Left renal cortex interstitium (tissue), 4 donors: ENCODE data around the gene WDR6. TPM values are rescaled to one million over a fixed set of nuclear protein-coding genes. Genes with fewer than 3 reads are reported as not detected.
A peak's percentile ranks its signal among the peaks of the same experiment; 100 is the strongest.

Source experiments
- DNase-seq, 4 donors: peaks; one replicate each; pipeline ENCODE4 v3.0.0-alpha.2; 2013; ENCODE audit warnings: low read depth in 4 of 4, low spot score in 2 of 4, missing footprints in 1 of 4
- polyA plus RNA-seq, 4 donors: library from polyadenylated mRNA; unstranded; fragments of 120-200 nt; gene quantifications; one replicate each; pipeline ENCODE4 v1.2.1, GENCODE V29; 2013; ENCODE audit not compliant: insufficient read length in 4 of 4

Gene WDR6
- polyA plus RNA-seq, 4 donors: 155 to 242 (median 204) TPM

DNA sequence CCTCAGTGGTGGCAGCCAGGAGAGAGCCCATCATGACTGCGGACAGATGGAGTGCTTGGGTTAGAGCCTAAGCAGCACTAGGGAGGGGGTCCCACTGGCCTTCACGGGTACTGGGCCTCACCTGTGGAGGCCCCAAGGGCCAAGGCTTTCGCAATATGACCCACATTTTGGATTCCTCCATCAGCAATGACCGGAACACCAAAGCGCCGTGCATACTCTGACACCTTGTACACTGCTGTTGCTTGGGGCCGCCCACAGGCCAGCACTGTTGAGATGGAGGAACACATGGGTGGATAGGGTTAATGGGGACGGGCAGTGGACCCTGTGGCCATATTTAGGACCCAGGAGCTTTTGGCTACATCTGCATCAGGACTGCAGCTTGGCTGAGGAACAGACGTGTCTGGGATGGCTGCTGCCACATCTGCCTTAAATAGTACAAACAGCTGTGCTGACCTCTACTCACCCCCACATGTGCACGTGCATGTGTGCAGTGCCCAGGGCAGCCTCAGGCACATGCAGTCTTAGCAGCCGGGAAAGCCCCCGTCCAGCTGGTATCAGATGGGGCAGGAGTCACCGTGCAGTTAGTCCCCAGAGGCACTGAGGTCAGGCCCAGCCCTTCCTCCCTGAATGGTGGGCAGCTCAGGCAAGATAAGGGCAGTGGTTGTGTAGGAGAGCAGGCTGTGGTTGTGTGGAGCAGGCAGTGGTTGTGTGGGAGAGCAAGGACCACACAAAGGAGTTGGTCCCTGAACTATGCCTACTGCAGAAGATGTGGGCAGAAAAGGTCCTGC lies 18.0 kb downstream of the WDR6 start:
- DNase-seq: no peak

DNA sequence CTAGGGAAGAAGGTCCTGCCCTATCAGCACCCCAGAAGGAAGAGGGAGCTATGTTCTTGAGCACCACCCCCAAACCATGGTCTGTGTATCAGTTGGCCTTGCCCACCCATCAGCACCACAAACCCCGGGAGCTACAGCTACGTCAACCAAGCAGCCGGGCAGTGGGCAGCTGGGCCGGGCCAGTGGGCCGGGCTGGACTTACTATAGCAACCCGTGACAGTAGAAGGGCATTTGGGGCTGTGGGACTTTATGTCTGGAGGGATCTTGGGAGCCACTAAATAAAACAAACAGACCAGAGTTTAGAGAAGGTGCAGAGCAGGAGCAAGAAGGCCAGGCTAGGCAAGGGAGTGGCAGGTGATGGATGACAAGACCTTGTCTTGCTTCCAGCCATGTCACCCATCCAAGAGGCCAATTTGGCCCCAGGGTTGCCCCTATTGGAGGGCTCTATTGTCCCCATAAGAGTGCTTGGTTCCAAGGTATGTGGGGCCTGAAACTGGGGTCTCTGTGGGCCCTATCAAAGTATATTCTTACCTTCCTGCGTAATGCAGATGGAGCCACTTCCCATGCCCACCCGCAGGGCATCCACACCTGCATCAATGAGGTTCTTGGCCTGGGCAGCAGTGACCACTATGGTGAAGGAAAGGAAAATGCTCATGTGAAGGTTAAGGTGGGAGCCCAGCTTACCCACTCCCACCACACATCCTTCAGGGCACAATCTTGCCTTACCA lies 18.8 kb downstream of the WDR6 start:
- no peak for DNase-seq

DNA sequence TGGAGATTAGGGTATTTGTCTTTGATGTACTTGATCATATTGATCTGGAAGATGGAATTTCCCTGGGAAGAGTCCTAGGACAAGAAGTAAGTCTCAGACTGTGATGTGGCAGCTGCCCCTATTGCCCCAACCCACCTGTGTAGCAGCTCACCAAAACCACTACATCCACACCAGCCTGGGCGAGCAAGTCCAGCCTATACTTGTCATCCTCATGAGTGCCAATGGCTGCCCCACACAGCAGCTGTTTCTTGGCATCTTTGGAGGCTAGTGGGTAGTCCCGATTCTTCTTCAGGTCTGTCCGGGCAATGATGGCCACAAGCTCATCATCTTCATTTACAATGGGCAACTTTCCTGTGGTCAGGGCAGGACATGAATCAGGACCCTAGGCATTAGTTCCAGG lies 19.3 kb downstream of the WDR6 start:
- DNase-seq: no peak

DNA sequence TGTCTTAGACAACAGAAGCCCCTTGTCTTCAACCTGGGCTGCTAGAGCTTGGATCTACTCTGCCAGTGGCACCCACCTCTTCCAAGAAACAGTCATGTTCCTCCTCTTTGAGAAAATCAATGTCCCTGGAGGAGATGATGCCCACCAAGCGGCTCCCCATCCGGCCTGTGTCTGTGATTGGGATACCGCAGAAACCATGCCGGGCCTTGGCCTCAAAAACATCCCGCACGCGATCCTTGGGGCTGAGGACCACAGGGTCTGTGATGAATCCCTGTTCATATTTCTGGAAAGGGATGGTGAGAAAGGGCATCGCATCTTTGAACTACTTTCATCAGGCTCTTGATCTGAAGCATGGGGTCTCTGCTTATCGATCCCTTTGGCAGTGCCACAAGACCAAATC lies 20.4 kb downstream of the WDR6 start:
- DNase-seq: no peak

DNA sequence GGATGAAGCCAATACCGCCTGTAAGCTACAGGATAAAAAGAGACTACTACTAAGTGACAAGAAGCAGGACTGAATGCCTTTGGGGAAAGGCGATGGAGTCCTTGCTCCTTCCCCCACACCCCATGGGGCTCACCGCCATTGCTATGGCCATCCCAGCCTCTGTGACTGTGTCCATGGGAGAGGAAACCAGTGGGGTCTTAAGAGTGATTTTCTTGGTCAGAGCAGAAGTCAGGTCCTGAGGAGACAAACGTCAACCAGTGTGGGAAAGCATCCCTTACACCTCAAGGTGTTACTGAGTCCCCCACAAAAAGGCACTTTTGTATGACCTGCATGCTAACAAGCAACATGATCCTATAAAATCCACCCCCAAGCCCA lies 21.1 kb downstream of the WDR6 start:
- DNase-seq: no peak

DNA sequence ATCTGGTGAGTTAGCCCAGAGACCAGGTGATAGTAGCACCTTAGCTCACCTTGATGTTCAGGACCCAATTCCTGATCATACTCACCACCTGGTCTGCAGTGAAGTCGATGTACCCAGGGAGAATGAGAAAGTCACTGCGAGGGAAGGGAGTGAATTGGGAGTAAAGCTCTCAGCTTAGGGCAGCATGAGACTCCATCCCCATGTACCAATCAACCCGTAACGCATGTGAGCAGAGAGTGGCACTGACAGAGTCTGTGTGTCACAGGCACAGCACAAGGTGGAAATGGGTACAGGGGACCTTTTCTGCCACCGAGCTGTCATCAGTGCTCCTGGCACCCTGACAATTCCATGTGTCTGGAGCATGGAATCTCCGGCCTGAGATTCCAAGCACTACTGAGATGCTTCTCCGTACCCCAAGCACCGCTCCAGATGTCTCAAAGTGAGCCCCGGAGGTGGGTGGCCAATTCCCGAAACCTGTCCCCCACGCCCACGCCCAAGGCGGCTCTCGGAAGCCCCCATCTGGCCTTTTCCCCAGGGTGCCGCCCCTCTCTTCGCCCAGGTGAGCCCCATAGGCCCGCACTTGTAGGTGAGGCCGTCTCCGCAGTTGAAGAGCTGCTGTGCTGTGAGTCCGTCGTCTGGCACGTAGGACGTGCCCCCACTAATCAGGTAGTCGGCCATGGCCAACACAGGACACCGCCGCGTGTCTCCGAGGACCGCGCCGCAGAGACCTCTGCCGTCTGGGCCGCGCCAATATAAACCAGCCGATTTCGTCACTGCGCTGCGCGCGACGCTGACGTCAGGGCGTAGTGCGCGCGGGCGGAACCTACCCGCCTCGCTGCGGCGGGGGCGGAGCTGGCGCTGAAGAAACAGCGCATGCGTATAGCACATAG lies 21.7 kb downstream of the WDR6 start, which contains the start of gene IMPDH2:
Gene IMPDH2 (minus strand): TSS at position 726 of the 890 bp plus-strand sequence. CDS start 48 bp downstream, at position 678.
- peak in 3 of 4 donors; percentile 86 to 93 (median 90) for DNase-seq

DNA sequence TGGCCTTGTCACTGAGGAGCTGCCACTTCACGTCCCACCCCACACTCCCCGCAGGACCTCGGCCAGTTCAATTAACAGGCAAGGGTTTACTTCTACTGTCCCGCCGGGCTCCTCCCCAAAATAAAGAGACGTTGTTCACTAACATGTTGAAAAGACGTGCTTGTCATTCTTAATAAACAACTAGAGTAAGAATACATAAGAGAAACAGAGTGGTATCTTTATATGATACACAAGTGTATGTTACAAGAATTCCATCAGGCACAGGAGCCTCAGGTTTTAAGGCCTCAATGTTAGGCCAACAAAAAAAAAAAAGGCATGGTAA lies 22.3 kb downstream of the WDR6 start:
- DNase-seq: no peak

DNA sequence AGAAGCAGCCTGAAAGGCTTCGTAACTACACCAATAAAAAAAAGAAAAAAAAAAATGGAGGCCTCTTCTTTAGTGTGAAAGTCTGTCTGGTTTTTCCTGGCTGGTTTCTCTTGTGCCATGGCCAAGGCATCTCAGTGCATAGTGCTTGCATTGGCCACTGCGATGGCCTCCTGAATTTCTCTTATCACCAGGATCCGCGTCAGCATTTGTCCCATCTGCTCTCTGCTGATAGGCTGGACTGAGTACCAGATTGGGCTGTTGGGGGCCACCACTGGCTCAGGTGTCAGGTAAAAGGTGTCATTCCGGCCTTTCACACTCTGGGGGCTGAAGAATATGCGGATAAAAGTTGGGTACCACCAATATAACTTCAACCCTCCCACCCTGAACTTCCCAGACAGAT lies 23.1 kb downstream of the WDR6 start:
- no peak for DNase-seq

DNA sequence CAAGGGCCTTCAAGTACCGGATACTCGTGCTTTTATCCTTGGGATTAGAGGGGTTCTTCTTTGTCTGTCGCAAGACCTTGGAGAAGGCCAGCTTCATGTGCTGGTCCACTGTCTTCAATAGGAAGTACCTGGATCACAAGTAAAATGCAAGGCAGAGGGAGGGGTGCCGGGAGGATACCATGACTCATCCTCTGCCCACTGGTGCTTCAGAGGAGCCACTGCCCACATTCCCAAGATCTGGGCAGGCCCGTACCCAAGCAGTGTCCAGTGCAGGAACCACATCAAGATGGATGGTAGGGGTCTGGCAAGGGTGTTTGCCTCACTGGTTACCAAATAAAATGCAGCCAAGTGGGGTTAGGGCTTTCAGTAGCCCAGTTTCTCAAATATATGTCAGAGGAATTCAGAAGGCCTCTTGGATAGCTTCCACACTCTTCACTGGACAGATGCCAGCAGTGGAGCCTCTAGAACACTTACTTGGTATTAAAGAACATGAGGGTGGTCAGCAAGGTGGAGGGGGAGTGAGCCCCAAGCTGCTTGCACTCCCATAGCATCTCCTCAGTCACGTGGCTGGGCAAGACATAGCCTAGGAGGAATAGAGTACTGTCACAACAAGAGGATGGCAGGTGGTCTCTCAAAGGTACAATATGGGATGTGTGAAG lies 25.6 kb downstream of the WDR6 start:
- DNase-seq: no peak

DNA sequence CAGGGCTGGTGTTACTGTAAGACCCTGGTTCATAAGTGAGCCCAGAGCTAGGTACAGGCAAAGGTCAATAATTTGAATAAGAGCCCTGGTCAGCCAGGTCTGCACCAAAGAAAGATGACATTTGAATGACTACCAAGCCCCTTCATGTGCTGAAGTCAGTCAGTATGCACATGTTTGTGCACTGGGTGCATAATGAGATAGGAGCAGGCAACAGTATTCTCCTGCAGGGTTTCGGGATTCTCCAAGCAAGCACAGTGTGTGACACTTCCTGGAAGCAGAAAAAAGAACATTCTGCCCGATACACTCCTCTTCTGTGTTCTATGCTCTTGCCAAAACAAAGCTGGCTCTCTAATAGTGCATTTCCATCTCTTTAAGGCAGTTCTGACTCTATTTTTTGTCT lies 27.5 kb downstream of the WDR6 start:
- DNase-seq: no peak

DNA sequence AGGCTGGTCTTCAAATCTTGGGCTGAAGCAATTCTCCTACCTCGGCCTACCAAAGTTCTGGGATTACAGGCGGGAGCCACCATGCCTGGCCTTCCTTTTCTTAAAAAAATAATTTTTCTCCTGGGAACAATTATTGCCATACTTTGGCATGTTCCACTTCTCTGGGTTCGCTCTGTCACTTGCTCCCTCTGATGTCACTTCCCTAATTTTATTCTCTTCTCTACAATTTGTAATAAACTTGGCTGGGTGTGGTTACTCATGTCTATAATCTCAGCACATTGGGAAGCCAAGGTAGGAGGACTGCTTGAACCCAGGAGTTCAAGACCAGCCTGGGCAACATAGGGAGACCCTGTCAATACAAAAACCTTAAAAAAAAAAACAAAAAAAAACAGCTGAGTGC lies 28.1 kb downstream of the WDR6 start:
- DNase-seq: no peak

DNA sequence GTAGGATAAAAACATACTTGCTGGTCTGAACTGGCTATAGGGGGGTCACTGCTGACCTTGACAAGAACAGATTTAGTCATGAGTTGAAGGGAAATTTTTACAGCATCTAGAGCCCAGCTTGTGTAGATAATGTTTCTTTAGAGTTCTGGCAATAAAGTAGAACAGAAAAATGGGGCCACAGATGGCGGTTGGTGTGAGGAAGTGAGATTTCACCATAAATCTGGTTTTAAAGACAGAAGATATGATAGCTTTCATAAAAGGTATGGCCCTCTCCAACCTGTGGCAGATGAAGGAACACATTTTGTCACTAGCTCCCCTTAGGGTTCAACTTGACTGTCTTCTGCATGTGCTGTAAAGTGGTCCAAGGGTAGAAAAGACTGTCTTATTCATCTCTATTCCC lies 46.4 kb downstream of the WDR6 start:
- DNase-seq: no peak

DNA sequence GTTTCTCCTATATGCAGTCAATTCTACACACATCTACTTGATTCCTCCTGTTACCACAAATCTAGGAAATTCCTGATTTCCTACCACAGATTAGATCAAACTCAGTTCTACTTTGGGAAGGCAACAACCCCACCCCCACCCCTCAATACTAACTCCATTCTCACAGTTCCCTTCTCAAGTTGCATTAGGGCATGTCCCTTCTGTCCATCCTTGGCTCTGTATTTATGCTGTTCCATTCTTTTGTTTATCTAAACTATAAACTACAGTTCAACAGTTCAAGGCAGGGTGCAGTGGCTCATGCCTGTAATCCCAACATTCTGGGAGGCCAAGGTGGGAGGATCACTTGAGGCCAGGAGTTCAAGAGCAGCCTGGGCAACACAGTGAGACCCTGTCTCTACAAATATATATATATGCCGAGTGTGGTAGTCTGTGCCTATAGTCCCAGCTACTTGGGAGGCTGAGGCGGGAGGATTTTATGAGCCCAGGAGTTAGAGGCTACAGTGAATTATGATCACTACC lies 47.2 kb downstream of the WDR6 start:
- no peak for DNase-seq

DNA sequence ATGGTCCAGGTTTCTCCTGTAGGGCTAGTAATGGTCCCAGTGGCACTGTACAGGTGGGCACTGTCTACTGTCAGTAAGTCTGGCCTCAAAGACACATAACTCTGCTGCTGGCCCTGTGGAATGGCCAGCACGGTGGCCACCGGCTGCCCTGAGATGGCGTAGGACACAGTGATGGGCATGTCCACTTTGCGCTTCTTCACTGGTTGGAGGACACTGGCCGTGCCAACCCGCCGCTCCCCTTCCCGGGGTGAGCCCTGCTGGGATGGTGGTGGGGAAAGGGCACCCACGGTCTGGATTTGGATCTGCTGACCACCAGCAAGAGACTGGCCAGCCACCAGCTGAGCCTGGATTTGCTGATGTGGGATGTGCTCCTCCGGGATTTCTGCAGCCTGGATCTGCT lies 50.1 kb downstream of the WDR6 start:
- DNase-seq: no peak

DNA sequence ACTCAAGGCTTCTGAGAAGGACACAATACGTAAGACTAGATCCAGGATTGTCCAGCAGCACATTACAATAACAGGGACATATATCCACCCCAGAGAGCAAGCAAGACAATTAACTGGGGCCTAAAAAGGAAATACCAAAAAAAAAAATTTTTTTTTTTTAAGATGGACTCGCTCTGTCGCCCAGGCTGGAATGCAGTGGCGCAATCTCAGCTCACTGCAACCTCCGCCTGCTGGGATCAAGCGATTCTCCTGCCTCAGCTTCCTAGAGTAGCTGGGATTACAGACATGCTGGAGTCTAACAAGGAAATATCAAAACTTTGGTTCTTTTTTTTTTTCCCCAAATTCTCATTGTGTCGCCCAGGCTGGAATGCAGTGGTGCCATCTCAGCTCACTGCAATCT lies 50.8 kb downstream of the WDR6 start:
- DNase-seq: no peak

Other genes starting within 250 kb of the WDR6 start
- 10 to 100 TPM; 38.3 to 47.7 (median 42.8) TPM for gene PRKAR2A, start 159.5 kb upstream of the WDR6 start, polyA plus RNA-seq
- 10 to 100 TPM; 16.8 to 20.8 (median 18.2) TPM for gene SLC25A20, start 108.5 kb upstream of the WDR6 start, polyA plus RNA-seq
- gene ARIH2, start 88.5 kb upstream of the WDR6 start, polyA plus RNA-seq: 10 to 100 TPM; 57.0 to 99.7 (median 78.8) TPM
- 10 to 100 TPM; 44.9 to 55.0 (median 50.2) TPM for gene P4HTM, start 17.1 kb upstream of the WDR6 start, polyA plus RNA-seq
- 10 to 100 TPM; 71.4 to 77.9 (median 74.9) TPM for gene DALRD3, start 11.2 kb downstream of the WDR6 start, polyA plus RNA-seq
- 10 to 100 TPM; 60.5 to 91.6 (median 74.7) TPM for gene NDUFAF3, start 14.7 kb downstream of the WDR6 start, polyA plus RNA-seq
- gene IMPDH2, start 22.0 kb downstream of the WDR6 start, polyA plus RNA-seq: 100 to 1,000 TPM; 206 to 227 (median 217) TPM
- gene QRICH1, start 86.7 kb downstream of the WDR6 start, polyA plus RNA-seq: 10 to 100 TPM; 77.5 to 97.9 (median 82.8) TPM
- 100 to 1,000 TPM; 286 to 312 (median 308) TPM for gene QARS1, start 97.4 kb downstream of the WDR6 start, polyA plus RNA-seq
- gene USP19, start 113.4 kb downstream of the WDR6 start, polyA plus RNA-seq: 10 to 100 TPM; 55.2 to 63.2 (median 59.1) TPM
- 100 to 1,000 TPM; 362 to 429 (median 394) TPM for gene LAMB2, start 125.7 kb downstream of the WDR6 start, polyA plus RNA-seq
- gene CCDC71, start 158.9 kb downstream of the WDR6 start, polyA plus RNA-seq: 10 to 100 TPM; 23.4 to 34.1 (median 27.7) TPM
- gene KLHDC8B, start 164.2 kb downstream of the WDR6 start, polyA plus RNA-seq: 10 to 100 TPM; 41.0 to 48.2 (median 47.9) TPM